ENCODE results near the gene UGT1A5.

UGT1A5 gene

GRCh38 chr2:233712611-233713261 is at the start of gene UGT1A5:
Gene UGT1A5, plus strand, starts transcription at chr2:233712907. Its CDS starts 85 bp downstream, at chr2:233712992.
- no peak for DNase-seq

GRCh38 chr2:233663911-233664310 is 48.8 kb upstream of the UGT1A5 start:
- DNase-seq = no peak

- no peak for DNase-seq
Measured at GRCh38 chr2:233668605-233669260, 44.0 kb upstream of the UGT1A5 start.

GRCh38 chr2:233671290-233672161 is 41.2 kb upstream of the UGT1A5 start, which contains the start of gene UGT1A9:
Gene UGT1A9, plus strand, starts transcription at chr2:233671898. Its CDS starts 37 bp downstream, at chr2:233671935.
- DNase-seq = no peak

GRCh38 chr2:233672886-233673285 is 39.8 kb upstream of the UGT1A5 start:
- no peak for DNase-seq

GRCh38 chr2:233673896-233674295 is 38.8 kb upstream of the UGT1A5 start:
- no peak for DNase-seq

GRCh38 chr2:233674314-233674713 is 38.4 kb upstream of the UGT1A5 start:
- no peak for DNase-seq

- no peak for DNase-seq
Measured at GRCh38 chr2:233674995-233675394, 37.7 kb upstream of the UGT1A5 start.

GRCh38 chr2:233676046-233676445 is 36.7 kb upstream of the UGT1A5 start:
- no peak for DNase-seq

- DNase-seq = no peak
Measured at GRCh38 chr2:233679196-233679595, 33.5 kb upstream of the UGT1A5 start.

GRCh38 chr2:233680361-233681045 is 32.2 kb upstream of the UGT1A5 start:
- DNase-seq = no peak

- no peak for DNase-seq
Measured at GRCh38 chr2:233681521-233682099, 31.1 kb upstream of the UGT1A5 start, which contains the start of gene UGT1A7. Gene UGT1A7, plus strand, starts transcription at chr2:233681901. Its CDS starts 37 bp downstream, at chr2:233681938.

GRCh38 chr2:233684640-233685039 is 28.1 kb upstream of the UGT1A5 start:
- no peak for DNase-seq

- no peak for DNase-seq
Measured at GRCh38 chr2:233686928-233687327, 25.8 kb upstream of the UGT1A5 start.

- DNase-seq = no peak
Measured at GRCh38 chr2:233688341-233688740, 24.4 kb upstream of the UGT1A5 start.

GRCh38 chr2:233689031-233689430 is 23.7 kb upstream of the UGT1A5 start:
- DNase-seq = no peak

GRCh38 chr2:233689501-233689900 is 23.2 kb upstream of the UGT1A5 start:
- no peak for DNase-seq

GRCh38 chr2:233690444-233690843 is 22.3 kb upstream of the UGT1A5 start:
- no peak for DNase-seq

GRCh38 chr2:233691443-233692433 is 21.0 kb upstream of the UGT1A5 start:
- no peak for DNase-seq

- no peak for DNase-seq
Measured at GRCh38 chr2:233692648-233693047, 20.1 kb upstream of the UGT1A5 start, which contains the start of gene UGT1A6. Gene UGT1A6, plus strand, starts transcription at chr2:233692890. Its CDS starts 115 bp downstream, at chr2:233693005.

- no peak for DNase-seq
Measured at GRCh38 chr2:233693963-233694362, 18.7 kb upstream of the UGT1A5 start.

All from GDM1 (cell line).